ENCODE results near the gene OR7G1. TPM values are rescaled to one million over a fixed set of nuclear protein-coding genes. Genes with fewer than 3 reads are reported as not detected.

OR7G1 gene
- polyA plus RNA-seq (2013, experiment 1 of 2): not detected
- not detected for polyA plus RNA-seq (2013, experiment 2 of 2)

GRCh38 chr19:9115307-9115813, at the start of gene OR7G1:
TSS of gene OR7G1 (minus strand) at chr19:9115763. CDS start at chr19:9115763, 0 bp downstream.
- H3K9ac ChIP-seq (ENCODE audit: low read depth, low read length): no peak within 1 kb of the TSS
- WGBS: 81% methylated on average over 2 of the region's 2 CpGs
- H3K9me3 ChIP-seq (ENCODE audit: insufficient read depth, low read depth, low read length): peaks cover 37% of the 10 kb centered on the region
- no peak within 1 kb of the TSS for H3K27ac ChIP-seq (ENCODE audit: low read depth, low read length)
- H3K36me3 ChIP-seq (ENCODE audit: insufficient read depth, low read length): no peaks in the 10 kb centered on the region
- H3K4me3 ChIP-seq (ENCODE audit: low read length): no peak within 1 kb of the TSS
- no peaks in the 10 kb centered on the region for H3K27me3 ChIP-seq (ENCODE audit: insufficient read depth, low read length)
- no peaks in the 10 kb centered on the region for H3K4me1 ChIP-seq (ENCODE audit: insufficient read depth, low read length)

- 96% methylated on average over 2 of the region's 3 CpGs for WGBS
- Histone ChIP-seq H3K4me3 (ENCODE audit: low read length) (no peak overlapping the region), H3K9me3 (ENCODE audit: insufficient read depth, low read depth, low read length) (peaks cover 29% of the 10 kb centered on the region; the same call in 1 of the 2 replicates), H3K9ac (ENCODE audit: low read depth, low read length) (no peak overlapping the region), H3K4me1 (ENCODE audit: insufficient read depth, low read length) (no peaks in the 10 kb centered on the region), H3K36me3 (ENCODE audit: insufficient read depth, low read length) (peaks cover 47% of the 10 kb centered on the region), H3K27me3 (ENCODE audit: insufficient read depth, low read length) (no peaks in the 10 kb centered on the region), H3K27ac (ENCODE audit: low read depth, low read length) (no peak overlapping the region)
Observed at GRCh38 chr19:9165261-9165660, 49.7 kb upstream of the OR7G1 start.

GRCh38 chr19:9161427-9161826, 45.9 kb upstream of the OR7G1 start:
- H3K4me1 ChIP-seq (ENCODE audit: insufficient read depth, low read length): no peaks in the 10 kb centered on the region
- peaks cover 85% of the 10 kb centered on the region for H3K36me3 ChIP-seq (ENCODE audit: insufficient read depth, low read length)
- no peaks in the 10 kb centered on the region for H3K27me3 ChIP-seq (ENCODE audit: insufficient read depth, low read length)
- H3K9ac ChIP-seq (ENCODE audit: low read depth, low read length): no peak overlapping the region
- H3K9me3 ChIP-seq (ENCODE audit: insufficient read depth, low read depth, low read length): peaks cover 49% of the 10 kb centered on the region; the same call in 1 of the 2 replicates
- WGBS: 97% methylated on average over 12 of the region's 12 CpGs
- no peak overlapping the region for H3K27ac ChIP-seq (ENCODE audit: low read depth, low read length)
- no peak overlapping the region for H3K4me3 ChIP-seq (ENCODE audit: low read length)

- H3K4me3 ChIP-seq (ENCODE audit: low read length): no peak overlapping the region
- no peak overlapping the region for H3K9ac ChIP-seq (ENCODE audit: low read depth, low read length)
- WGBS: 98% methylated on average over 13 of the region's 13 CpGs
- no peaks in the 10 kb centered on the region for H3K4me1 ChIP-seq (ENCODE audit: insufficient read depth, low read length)
- no peak overlapping the region for H3K27ac ChIP-seq (ENCODE audit: low read depth, low read length)
- H3K9me3 ChIP-seq (ENCODE audit: insufficient read depth, low read depth, low read length): peaks cover 49% of the 10 kb centered on the region; the same call in 1 of the 2 replicates
- no peaks in the 10 kb centered on the region for H3K27me3 ChIP-seq (ENCODE audit: insufficient read depth, low read length)
- peaks cover 97% of the 10 kb centered on the region for H3K36me3 ChIP-seq (ENCODE audit: insufficient read depth, low read length)
Observed at GRCh38 chr19:9159891-9160290, 44.3 kb upstream of the OR7G1 start.

- Histone ChIP-seq H3K27ac (ENCODE audit: low read depth, low read length) (no peak overlapping the region), H3K9me3 (ENCODE audit: insufficient read depth, low read depth, low read length) (peaks cover 59% of the 10 kb centered on the region), H3K4me1 (ENCODE audit: insufficient read depth, low read length) (no peaks in the 10 kb centered on the region), H3K27me3 (ENCODE audit: insufficient read depth, low read length) (no peaks in the 10 kb centered on the region), H3K4me3 (ENCODE audit: low read length) (no peak overlapping the region), H3K9ac (ENCODE audit: low read depth, low read length) (no peak overlapping the region), H3K36me3 (ENCODE audit: insufficient read depth, low read length) (peaks cover 97% of the 10 kb centered on the region)
- 97% methylated on average over 1 of the region's 1 CpG for WGBS
Observed at GRCh38 chr19:9156304-9156703, 40.7 kb upstream of the OR7G1 start.

- WGBS: 97% methylated on average over 4 of the region's 4 CpGs
- H3K4me1 ChIP-seq (ENCODE audit: insufficient read depth, low read length): no peaks in the 10 kb centered on the region
- H3K27me3 ChIP-seq (ENCODE audit: insufficient read depth, low read length): no peaks in the 10 kb centered on the region
- no peak overlapping the region for H3K27ac ChIP-seq (ENCODE audit: low read depth, low read length)
- H3K9me3 ChIP-seq (ENCODE audit: insufficient read depth, low read depth, low read length): peaks cover 59% of the 10 kb centered on the region
- peaks cover 95% of the 10 kb centered on the region for H3K36me3 ChIP-seq (ENCODE audit: insufficient read depth, low read length)
- H3K4me3 ChIP-seq (ENCODE audit: low read length): no peak overlapping the region
- H3K9ac ChIP-seq (ENCODE audit: low read depth, low read length): no peak overlapping the region
Observed at GRCh38 chr19:9155591-9155990, 40.0 kb upstream of the OR7G1 start.

- Histone ChIP-seq H3K27ac (ENCODE audit: low read depth, low read length) (no peak overlapping the region), H3K27me3 (ENCODE audit: insufficient read depth, low read length) (no peaks in the 10 kb centered on the region), H3K36me3 (ENCODE audit: insufficient read depth, low read length) (peaks cover 81% of the 10 kb centered on the region), H3K9ac (ENCODE audit: low read depth, low read length) (no peak overlapping the region), H3K4me1 (ENCODE audit: insufficient read depth, low read length) (no peaks in the 10 kb centered on the region), H3K9me3 (ENCODE audit: insufficient read depth, low read depth, low read length) (peaks cover 61% of the 10 kb centered on the region), H3K4me3 (ENCODE audit: low read length) (no peak overlapping the region)
- WGBS: 97% methylated on average over 5 of the region's 5 CpGs
Observed at GRCh38 chr19:9151367-9151766, 35.8 kb upstream of the OR7G1 start.

GRCh38 chr19:9150650-9151049, 35.1 kb upstream of the OR7G1 start:
- Histone ChIP-seq H3K9ac (ENCODE audit: low read depth, low read length) (no peak overlapping the region), H3K9me3 (ENCODE audit: insufficient read depth, low read depth, low read length) (peaks cover 63% of the 10 kb centered on the region), H3K27ac (ENCODE audit: low read depth, low read length) (no peak overlapping the region), H3K4me3 (ENCODE audit: low read length) (no peak overlapping the region), H3K4me1 (ENCODE audit: insufficient read depth, low read length) (no peaks in the 10 kb centered on the region), H3K36me3 (ENCODE audit: insufficient read depth, low read length) (peaks cover 75% of the 10 kb centered on the region), H3K27me3 (ENCODE audit: insufficient read depth, low read length) (no peaks in the 10 kb centered on the region)
- WGBS: 97% methylated on average over 5 of the region's 5 CpGs

- H3K4me3 ChIP-seq (ENCODE audit: low read length): no peak overlapping the region
- peaks cover 69% of the 10 kb centered on the region for H3K9me3 ChIP-seq (ENCODE audit: insufficient read depth, low read depth, low read length)
- 92% methylated on average over 4 of the region's 4 CpGs for WGBS
- H3K27ac ChIP-seq (ENCODE audit: low read depth, low read length): no peak overlapping the region
- H3K9ac ChIP-seq (ENCODE audit: low read depth, low read length): no peak overlapping the region
- peaks cover 74% of the 10 kb centered on the region for H3K36me3 ChIP-seq (ENCODE audit: insufficient read depth, low read length)
- no peaks in the 10 kb centered on the region for H3K27me3 ChIP-seq (ENCODE audit: insufficient read depth, low read length)
- no peaks in the 10 kb centered on the region for H3K4me1 ChIP-seq (ENCODE audit: insufficient read depth, low read length)
Observed at GRCh38 chr19:9149997-9150396, 34.4 kb upstream of the OR7G1 start.

GRCh38 chr19:9148697-9149096, 33.1 kb upstream of the OR7G1 start:
- Histone ChIP-seq H3K27ac (ENCODE audit: low read depth, low read length) (no peak overlapping the region), H3K4me1 (ENCODE audit: insufficient read depth, low read length) (no peaks in the 10 kb centered on the region), H3K27me3 (ENCODE audit: insufficient read depth, low read length) (no peaks in the 10 kb centered on the region), H3K9ac (ENCODE audit: low read depth, low read length) (no peak overlapping the region), H3K9me3 (ENCODE audit: insufficient read depth, low read depth, low read length) (peaks cover 70% of the 10 kb centered on the region), H3K36me3 (ENCODE audit: insufficient read depth, low read length) (peaks cover 70% of the 10 kb centered on the region), H3K4me3 (ENCODE audit: low read length) (no peak overlapping the region)
- WGBS: over 99% methylated on average over 3 of the region's 3 CpGs

GRCh38 chr19:9146882-9147281, 31.3 kb upstream of the OR7G1 start:
- H3K4me1 ChIP-seq (ENCODE audit: insufficient read depth, low read length): no peaks in the 10 kb centered on the region
- peaks cover 70% of the 10 kb centered on the region for H3K9me3 ChIP-seq (ENCODE audit: insufficient read depth, low read depth, low read length)
- H3K27ac ChIP-seq (ENCODE audit: low read depth, low read length): no peak overlapping the region
- no peak overlapping the region for H3K4me3 ChIP-seq (ENCODE audit: low read length)
- peaks cover 69% of the 10 kb centered on the region for H3K36me3 ChIP-seq (ENCODE audit: insufficient read depth, low read length)
- no peaks in the 10 kb centered on the region for H3K27me3 ChIP-seq (ENCODE audit: insufficient read depth, low read length)
- WGBS: 100% methylated on average over 1 of the region's 1 CpG
- H3K9ac ChIP-seq (ENCODE audit: low read depth, low read length): no peak overlapping the region

GRCh38 chr19:9144920-9145319, 29.4 kb upstream of the OR7G1 start:
- WGBS: 95% methylated on average over 5 of the region's 5 CpGs
- no peak overlapping the region for H3K27ac ChIP-seq (ENCODE audit: low read depth, low read length)
- H3K4me3 ChIP-seq (ENCODE audit: low read length): no peak overlapping the region
- H3K4me1 ChIP-seq (ENCODE audit: insufficient read depth, low read length): no peaks in the 10 kb centered on the region
- H3K36me3 ChIP-seq (ENCODE audit: insufficient read depth, low read length): peaks cover 57% of the 10 kb centered on the region
- peaks cover 52% of the 10 kb centered on the region for H3K9me3 ChIP-seq (ENCODE audit: insufficient read depth, low read depth, low read length)
- H3K27me3 ChIP-seq (ENCODE audit: insufficient read depth, low read length): no peaks in the 10 kb centered on the region
- no peak overlapping the region for H3K9ac ChIP-seq (ENCODE audit: low read depth, low read length)

Data from HUES64 (cell line).